KMS-11 (cell line): ENCODE results near the gene C11orf68.
A peak's percentile ranks its signal among the peaks of the same experiment; 100 is the strongest.

ENCODE experiments used
- H2AFZ ChIP-seq: fragments of 200-600 bp; sonication (generic); 2 replicates; pipeline ENCODE4 v1.6.1; 2016; ENCODE audit warnings: antibody characterized with exemption, mixed run types, low read depth
- H3K27ac ChIP-seq: fragments of 200-600 bp; sonication (generic); 2 replicates; pipeline ENCODE4 v1.6.1; 2016; ENCODE audit warnings: mild to moderate bottlenecking, mixed run types
- H3K27me3 ChIP-seq: fragments of 200-600 bp; sonication (generic); 2 replicates; pipeline ENCODE4 v1.6.1; 2017; ENCODE audit warnings: mild to moderate bottlenecking, low read depth, mixed run types, moderate library complexity; ENCODE audit not compliant: insufficient read depth
- H3K36me3 ChIP-seq: fragments of 200-600 bp; sonication (generic); 2 replicates; pipeline ENCODE4 v1.6.1; 2017; ENCODE audit warnings: mild to moderate bottlenecking, mixed run types; ENCODE audit not compliant: insufficient read depth
- H3K4me1 ChIP-seq: fragments of 200-600 bp; sonication (generic); 2 replicates; pipeline ENCODE4 v1.6.1; 2016; ENCODE audit warnings: mild to moderate bottlenecking, low read depth, mixed run types; ENCODE audit not compliant: poor library complexity, severe bottlenecking
- H3K4me2 ChIP-seq: fragments of 200-600 bp; sonication (generic); 2 replicates; pipeline ENCODE4 v1.7.0; 2016; ENCODE audit warnings: mild to moderate bottlenecking, mixed run types
- H3K4me3 ChIP-seq: fragments of 200-600 bp; sonication (generic); IDR thresholded peaks from 2 replicates; pipeline ENCODE4 v1.6.1; 2017; ENCODE audit warnings: low read depth, low read length, mixed read lengths; ENCODE audit not compliant: insufficient read depth
- H3K79me2 ChIP-seq: fragments of 200-600 bp; sonication (generic); 2 replicates; pipeline ENCODE4 v1.6.1; 2016; ENCODE audit warnings: low read depth, mixed run types; ENCODE audit not compliant: insufficient read depth
- H3K9ac ChIP-seq: fragments of 200-600 bp; sonication (generic); 2 replicates; pipeline ENCODE4 v1.6.1; 2016; ENCODE audit warnings: mild to moderate bottlenecking, mixed run types
- H4K20me1 ChIP-seq: fragments of 200-600 bp; sonication (generic); 2 replicates; pipeline ENCODE4 v1.6.1; 2016; ENCODE audit warnings: mild to moderate bottlenecking, mixed run types; ENCODE audit not compliant: insufficient read depth
- CTCF ChIP-seq: fragments of 200-600 bp; sonication (generic); conservative IDR thresholded peaks from 2 replicates; pipeline ENCODE4 v1.6.1; 2017; ENCODE audit warnings: low read depth, mild to moderate bottlenecking, antibody characterized with exemption, low read length, moderate library complexity, mixed read lengths

Gene C11orf68

DNA sequence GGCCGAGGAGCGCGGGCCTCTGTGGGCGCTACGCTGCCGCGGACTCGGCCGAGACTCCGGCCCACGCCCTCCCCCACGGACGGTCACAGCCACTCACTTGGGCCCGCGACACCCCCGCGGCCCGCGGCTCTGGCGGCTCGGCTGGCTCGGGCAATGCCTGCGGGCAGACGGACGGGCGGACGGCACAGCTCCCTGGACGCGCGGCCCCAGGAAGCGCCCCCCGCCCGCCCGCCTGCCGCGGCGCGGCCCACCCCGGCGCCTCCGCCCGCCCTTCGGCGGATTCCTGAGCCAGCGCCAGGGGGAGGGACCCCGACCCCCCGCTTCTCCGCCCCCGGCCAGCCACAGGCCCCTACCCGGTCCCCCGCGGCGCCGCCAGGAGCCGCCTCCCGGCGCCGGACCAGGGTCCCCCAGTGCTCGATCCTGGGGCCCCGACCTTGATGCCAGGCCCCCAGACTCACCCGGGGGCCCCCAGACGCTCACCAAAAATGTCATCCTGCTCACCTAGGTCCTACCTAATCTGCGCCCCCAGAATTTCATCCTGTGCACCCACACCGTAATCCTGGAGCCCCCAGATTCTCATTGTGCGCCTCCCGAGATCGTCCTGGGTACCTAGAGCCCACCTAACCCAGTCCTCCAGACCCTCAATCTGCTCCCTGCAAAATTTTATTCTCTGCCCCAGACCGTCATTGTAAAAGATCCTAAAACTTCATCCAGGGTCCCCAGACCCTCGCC, 46.1 kb downstream of the C11orf68 start, which contains the start of gene EFEMP2:
EFEMP2 (minus strand) TSS at position 215 of the 732 bp plus-strand sequence. CDS start 446 bp downstream, outside the sequence.
- Histone ChIP-seq H3K4me1 (peaks cover 13% of the 10 kb centered on the region), H3K27me3 (no peaks in the 10 kb centered on the region), H4K20me1 (no peaks in the 10 kb centered on the region), H3K4me3 (no peak within 1 kb of the TSS), H3K36me3 (no peaks in the 10 kb centered on the region), H3K79me2 (no peaks in the 10 kb centered on the region), H3K27ac (no peak within 1 kb of the TSS), H3K9ac (peak within 1 kb of the TSS; percentile 47; the same call in 1 of the 2 replicates), H3K4me2 (peak within 1 kb of the TSS; percentile 95), H2AFZ (peak within 1 kb of the TSS; percentile 91)
- no peak for TF ChIP-seq CTCF

- Histone ChIP-seq H3K36me3 (no peaks in the 10 kb centered on the region), H3K4me1 (peaks cover 13% of the 10 kb centered on the region), H3K79me2 (no peaks in the 10 kb centered on the region), H3K9ac (no peak overlapping the region), H3K4me3 (no peak overlapping the region), H3K4me2 (no peak overlapping the region), H4K20me1 (no peaks in the 10 kb centered on the region), H3K27ac (no peak overlapping the region), H3K27me3 (no peaks in the 10 kb centered on the region), H2AFZ (no peak overlapping the region)
- no peak for TF ChIP-seq CTCF
Observed at GRCh38 chr11:65871811-65872548, 46.9 kb downstream of the C11orf68 start.

- H3K36me3 ChIP-seq = no peaks in the 10 kb centered on the region
- TF ChIP-seq CTCF = no peak
- no peaks in the 10 kb centered on the region for H4K20me1 ChIP-seq
- no peaks in the 10 kb centered on the region for H3K79me2 ChIP-seq
- H2AFZ ChIP-seq = no peak overlapping the region
- no peak overlapping the region for H3K9ac ChIP-seq
- no peak overlapping the region for H3K27ac ChIP-seq
- no peaks in the 10 kb centered on the region for H3K27me3 ChIP-seq
- no peak overlapping the region for H3K4me3 ChIP-seq
- no peak overlapping the region for H3K4me2 ChIP-seq
- peaks cover 13% of the 10 kb centered on the region for H3K4me1 ChIP-seq
Observed at GRCh38 chr11:65870706-65871681, 47.9 kb downstream of the C11orf68 start.

GRCh38 chr11:65870307-65870658, 48.6 kb downstream of the C11orf68 start:
- no peak overlapping the region for H3K4me3 ChIP-seq
- H3K27ac ChIP-seq = no peak overlapping the region
- no peaks in the 10 kb centered on the region for H4K20me1 ChIP-seq
- no peaks in the 10 kb centered on the region for H3K27me3 ChIP-seq
- no peak overlapping the region for H3K9ac ChIP-seq
- H2AFZ ChIP-seq = no peak overlapping the region
- no peaks in the 10 kb centered on the region for H3K79me2 ChIP-seq
- H3K36me3 ChIP-seq = no peaks in the 10 kb centered on the region
- H3K4me1 ChIP-seq = peaks cover 13% of the 10 kb centered on the region
- no peak overlapping the region for H3K4me2 ChIP-seq
- TF ChIP-seq CTCF = no peak
